ENCODE measurements around the gene CMC2.

The CMC2 gene

DNA sequence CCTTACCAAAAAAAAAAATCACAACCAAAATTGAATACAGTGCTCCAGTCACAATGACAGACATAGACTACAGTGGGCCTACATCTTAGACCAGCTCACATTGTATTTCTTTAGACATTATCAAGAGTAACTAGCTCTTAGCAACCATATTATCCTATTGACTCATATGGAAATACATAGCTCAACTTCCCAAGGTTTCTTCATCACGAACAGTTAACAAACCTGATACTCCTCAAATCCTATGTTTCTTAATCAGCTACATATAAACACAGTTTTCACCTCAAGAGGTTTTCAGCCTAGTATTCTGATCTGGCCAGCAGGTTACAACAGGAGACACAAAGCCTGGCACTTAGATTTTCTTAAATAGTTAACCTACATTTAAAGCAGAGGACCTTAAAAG, 29.7 kb downstream of the CMC2 start:
- TF ChIP-seq FOXP2 (optimal IDR thresholded peaks at IDR 0.05; ENCODE audit: borderline replicate concordance, extremely low read depth, extremely low read length, insufficient read depth) = no peak
- TF ChIP-seq POLR2AphosphoS5 (IDR thresholded peaks at IDR 0.05; ENCODE audit: low read depth, low read length) = no peak
- TF ChIP-seq, protein P1, sequence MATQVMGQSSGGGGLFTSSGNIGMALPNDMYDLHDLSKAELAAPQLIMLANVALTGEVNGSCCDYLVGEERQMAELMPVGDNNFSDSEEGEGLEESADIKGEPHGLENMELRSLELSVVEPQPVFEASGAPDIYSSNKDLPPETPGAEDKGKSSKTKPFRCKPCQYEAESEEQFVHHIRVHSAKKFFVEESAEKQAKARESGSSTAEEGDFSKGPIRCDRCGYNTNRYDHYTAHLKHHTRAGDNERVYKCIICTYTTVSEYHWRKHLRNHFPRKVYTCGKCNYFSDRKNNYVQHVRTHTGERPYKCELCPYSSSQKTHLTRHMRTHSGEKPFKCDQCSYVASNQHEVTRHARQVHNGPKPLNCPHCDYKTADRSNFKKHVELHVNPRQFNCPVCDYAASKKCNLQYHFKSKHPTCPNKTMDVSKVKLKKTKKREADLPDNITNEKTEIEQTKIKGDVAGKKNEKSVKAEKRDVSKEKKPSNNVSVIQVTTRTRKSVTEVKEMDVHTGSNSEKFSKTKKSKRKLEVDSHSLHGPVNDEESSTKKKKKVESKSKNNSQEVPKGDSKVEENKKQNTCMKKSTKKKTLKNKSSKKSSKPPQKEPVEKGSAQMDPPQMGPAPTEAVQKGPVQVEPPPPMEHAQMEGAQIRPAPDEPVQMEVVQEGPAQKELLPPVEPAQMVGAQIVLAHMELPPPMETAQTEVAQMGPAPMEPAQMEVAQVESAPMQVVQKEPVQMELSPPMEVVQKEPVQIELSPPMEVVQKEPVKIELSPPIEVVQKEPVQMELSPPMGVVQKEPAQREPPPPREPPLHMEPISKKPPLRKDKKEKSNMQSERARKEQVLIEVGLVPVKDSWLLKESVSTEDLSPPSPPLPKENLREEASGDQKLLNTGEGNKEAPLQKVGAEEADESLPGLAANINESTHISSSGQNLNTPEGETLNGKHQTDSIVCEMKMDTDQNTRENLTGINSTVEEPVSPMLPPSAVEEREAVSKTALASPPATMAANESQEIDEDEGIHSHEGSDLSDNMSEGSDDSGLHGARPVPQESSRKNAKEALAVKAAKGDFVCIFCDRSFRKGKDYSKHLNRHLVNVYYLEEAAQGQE (IDR thresholded peaks at IDR 0.05; ENCODE audit: insufficient read depth in 1 of 2, low read depth in 2 of 2, low read length in 2 of 2) = no peak
- TF ChIP-seq SIN3A (IDR thresholded peaks at IDR 0.05; ENCODE audit: borderline replicate concordance, insufficient read depth, low read length) = no peak
- no peak for TF ChIP-seq TAF1 (IDR thresholded peaks at IDR 0.05; ENCODE audit: borderline replicate concordance, insufficient read depth, low read length)

DNA sequence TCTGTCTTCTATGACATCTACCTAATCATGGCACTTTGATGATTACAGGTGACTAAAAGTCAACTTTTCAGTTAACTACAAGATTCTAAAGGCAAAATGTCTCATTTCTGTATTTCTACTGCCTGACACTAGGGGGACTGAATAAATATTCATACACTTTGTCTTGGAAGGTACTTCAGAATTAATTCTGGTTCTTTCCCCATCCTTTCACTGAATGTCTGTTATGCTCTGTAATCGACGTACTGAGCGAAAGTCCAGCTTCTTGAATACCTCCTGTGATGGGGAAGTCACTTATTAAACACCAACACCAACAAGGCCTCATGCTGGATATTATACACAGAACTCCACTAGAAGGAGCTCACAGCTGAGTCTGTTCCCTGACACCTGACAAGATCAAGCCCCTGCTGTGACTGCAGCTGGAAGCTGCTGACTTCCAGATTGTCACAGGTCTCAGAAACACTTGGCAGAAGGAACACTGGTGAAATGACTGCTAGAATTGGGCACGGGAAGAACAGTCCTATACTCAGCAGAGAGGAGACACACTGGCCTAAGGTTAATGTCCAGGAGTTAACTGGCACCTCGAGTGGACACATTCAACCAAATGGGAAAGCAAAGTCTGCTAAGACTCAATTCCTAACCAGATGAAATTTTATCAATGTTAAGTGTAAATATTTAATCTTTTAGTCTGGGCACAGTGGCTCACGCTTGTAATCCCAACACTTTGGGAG, 31.9 kb downstream of the CMC2 start:
- TF ChIP-seq SIN3A (IDR thresholded peaks at IDR 0.05; ENCODE audit: borderline replicate concordance, insufficient read depth, low read length) (no peak), FOXP2 (optimal IDR thresholded peaks at IDR 0.05; ENCODE audit: borderline replicate concordance, extremely low read depth, extremely low read length, insufficient read depth) (no peak), TAF1 (IDR thresholded peaks at IDR 0.05; ENCODE audit: borderline replicate concordance, insufficient read depth, low read length) (no peak), POLR2AphosphoS5 (IDR thresholded peaks at IDR 0.05; ENCODE audit: low read depth, low read length) (no peak)
- TF ChIP-seq, protein P1 (IDR thresholded peaks at IDR 0.05; ENCODE audit: insufficient read depth in 1 of 2, low read depth in 2 of 2, low read length in 2 of 2) = no peak

- TF ChIP-seq SIN3A (IDR thresholded peaks at IDR 0.05; ENCODE audit: borderline replicate concordance, insufficient read depth, low read length) (no peak), TAF1 (IDR thresholded peaks at IDR 0.05; ENCODE audit: borderline replicate concordance, insufficient read depth, low read length) (no peak), POLR2AphosphoS5 (IDR thresholded peaks at IDR 0.05; ENCODE audit: low read depth, low read length) (no peak), FOXP2 (optimal IDR thresholded peaks at IDR 0.05; ENCODE audit: borderline replicate concordance, extremely low read depth, extremely low read length, insufficient read depth) (no peak)
- TF ChIP-seq, protein P1 (IDR thresholded peaks at IDR 0.05; ENCODE audit: insufficient read depth in 1 of 2, low read depth in 2 of 2, low read length in 2 of 2) = no peak
Observed at GRCh38 chr16:80973991-80974390, 32.7 kb downstream of the CMC2 start.

GRCh38 chr16:80972611-80973010, 34.1 kb downstream of the CMC2 start:
- no peak for TF ChIP-seq TAF1 (IDR thresholded peaks at IDR 0.05; ENCODE audit: borderline replicate concordance, insufficient read depth, low read length)

DNA sequence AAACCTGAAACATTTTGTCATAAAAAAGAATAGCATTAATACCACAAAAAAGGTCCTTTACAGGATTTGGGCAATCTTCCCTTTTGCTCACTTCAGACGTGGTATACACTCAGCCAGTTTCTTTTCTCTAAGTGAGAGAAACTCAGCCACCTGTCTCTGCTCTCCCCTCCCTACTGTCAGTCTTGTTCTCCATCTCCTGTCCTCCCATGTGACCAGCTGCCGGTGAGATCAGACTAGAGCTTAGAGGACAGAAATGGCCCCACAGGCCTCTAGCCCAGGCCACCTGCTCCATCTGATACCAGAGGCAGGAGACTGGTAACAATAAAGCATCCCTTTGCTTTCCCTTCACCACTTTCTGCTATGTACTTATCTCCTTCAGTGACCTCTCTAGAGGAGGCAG, 34.9 kb downstream of the CMC2 start:
- TF ChIP-seq FOXP2 (optimal IDR thresholded peaks at IDR 0.05; ENCODE audit: borderline replicate concordance, extremely low read depth, extremely low read length, insufficient read depth) = no peak
- no peak for TF ChIP-seq POLR2AphosphoS5 (IDR thresholded peaks at IDR 0.05; ENCODE audit: low read depth, low read length)
- TF ChIP-seq, protein P1 (IDR thresholded peaks at IDR 0.05; ENCODE audit: insufficient read depth in 1 of 2, low read depth in 2 of 2, low read length in 2 of 2) = no peak
- no peak for TF ChIP-seq SIN3A (IDR thresholded peaks at IDR 0.05; ENCODE audit: borderline replicate concordance, insufficient read depth, low read length)
- TF ChIP-seq TAF1 (IDR thresholded peaks at IDR 0.05; ENCODE audit: borderline replicate concordance, insufficient read depth, low read length) = no peak
